GM19452 (cell line): ENCODE measurements around the gene TBC1D25.
"Not testable (repeated sequence)": the region's sequence is repeated elsewhere in the genome, so short reads cannot be mapped to it uniquely, and the experiment has no call there.

Experiments
- ATAC-seq: cut with Tn5 transposase; IDR thresholded peaks from one replicate; pipeline ENCODE4 v1.9.1; 2021; ENCODE audit not compliant: unreplicated experiment

Gene TBC1D25

GRCh38 chrX:48515842-48516241 lies 23.7 kb upstream of the TBC1D25 start:
- ATAC-seq = no peak

DNA sequence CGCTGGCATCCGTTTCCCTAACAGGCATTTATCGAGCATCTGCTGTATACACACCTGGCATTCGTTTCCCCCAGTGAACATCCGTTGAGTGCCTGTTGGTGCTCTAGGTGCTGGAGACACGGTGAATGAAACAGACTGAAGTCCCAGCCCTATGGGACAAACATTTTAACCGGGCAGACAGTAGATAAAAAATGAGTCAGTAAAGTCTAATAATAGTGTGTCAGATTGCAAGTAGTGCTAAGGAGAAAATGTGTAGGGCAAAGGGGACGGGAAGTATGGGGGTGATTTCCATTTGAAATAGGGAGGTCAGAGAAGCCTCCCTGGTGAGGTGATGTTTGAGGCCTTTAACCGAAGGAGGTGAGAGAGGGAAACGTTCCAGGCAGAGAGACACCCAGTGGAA lies 23.2 kb upstream of the TBC1D25 start:
- no peak for ATAC-seq

- no peak for ATAC-seq
Measured at GRCh38 chrX:48516987-48517386, 22.5 kb upstream of the TBC1D25 start.

DNA sequence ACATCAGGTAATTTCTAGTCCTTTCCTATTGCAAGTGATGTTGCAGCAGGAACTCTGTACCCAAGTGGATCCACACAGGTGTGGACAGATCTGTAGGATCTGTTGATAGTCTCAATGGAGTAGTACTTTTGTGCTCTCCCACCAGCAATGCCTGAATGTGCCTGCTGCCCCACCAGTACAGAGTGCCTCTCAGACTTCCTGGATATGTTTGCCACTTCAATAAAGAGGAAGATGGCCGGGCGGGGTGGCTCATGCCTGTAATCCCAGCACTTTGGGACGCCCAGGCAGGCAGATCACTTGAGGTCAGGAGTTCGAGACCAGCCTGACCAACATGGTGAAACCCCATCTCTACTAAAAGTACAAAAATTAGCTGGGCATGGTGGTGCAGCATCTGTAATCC lies 20.0 kb upstream of the TBC1D25 start:
- ATAC-seq = not testable (repeated sequence)

DNA sequence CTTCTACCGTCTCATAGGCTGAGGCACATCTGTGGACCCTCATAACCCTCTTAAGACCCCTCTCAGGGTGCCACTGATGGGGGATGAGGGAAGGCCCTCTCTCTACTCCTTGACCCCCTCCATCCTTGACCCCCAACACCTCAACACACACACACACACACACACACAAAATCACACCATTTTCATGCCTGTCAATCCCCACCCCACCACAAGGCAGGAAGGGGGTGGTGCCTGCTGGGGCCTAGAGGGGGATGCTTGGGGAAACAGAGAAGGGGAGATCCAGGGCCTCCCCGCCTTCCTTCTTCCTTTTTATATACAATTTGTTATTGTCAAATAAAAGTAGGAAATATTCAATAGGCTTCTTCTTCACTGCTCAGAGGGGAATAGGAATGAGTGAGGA lies 19.1 kb upstream of the TBC1D25 start:
- ATAC-seq = no peak

GRCh38 chrX:48520976-48521352 lies 18.6 kb upstream of the TBC1D25 start:
- no peak for ATAC-seq

GRCh38 chrX:48521353-48522243 lies 17.9 kb upstream of the TBC1D25 start, which contains the start of gene EBP:
Gene EBP (plus strand): TSS chrX:48521808. CDS start chrX:48523772, 1,964 bp downstream.
- peak; percentile 97 for ATAC-seq

GRCh38 chrX:48522291-48522690 lies 17.2 kb upstream of the TBC1D25 start:
- ATAC-seq = no peak

DNA sequence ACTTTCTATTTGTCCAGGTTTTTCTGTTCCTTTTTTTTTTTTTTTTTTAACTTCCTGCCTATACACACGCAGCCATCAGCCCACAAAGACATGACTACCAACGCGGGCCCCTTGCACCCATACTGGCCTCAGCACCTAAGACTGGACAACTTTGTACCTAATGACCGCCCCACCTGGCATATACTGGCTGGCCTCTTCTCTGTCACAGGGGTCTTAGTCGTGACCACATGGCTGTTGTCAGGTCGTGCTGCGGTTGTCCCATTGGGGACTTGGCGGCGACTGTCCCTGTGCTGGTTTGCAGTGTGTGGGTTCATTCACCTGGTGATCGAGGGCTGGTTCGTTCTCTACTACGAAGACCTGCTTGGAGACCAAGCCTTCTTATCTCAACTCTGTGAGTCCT lies 15.8 kb upstream of the TBC1D25 start:
- ATAC-seq = no peak

- ATAC-seq = not testable (repeated sequence)
Measured at GRCh38 chrX:48525853-48526252, 13.7 kb upstream of the TBC1D25 start.

GRCh38 chrX:48530736-48531135 lies 8.8 kb upstream of the TBC1D25 start:
- ATAC-seq = no peak

GRCh38 chrX:48531358-48531959 lies 8.1 kb upstream of the TBC1D25 start:
- ATAC-seq = no peak

DNA sequence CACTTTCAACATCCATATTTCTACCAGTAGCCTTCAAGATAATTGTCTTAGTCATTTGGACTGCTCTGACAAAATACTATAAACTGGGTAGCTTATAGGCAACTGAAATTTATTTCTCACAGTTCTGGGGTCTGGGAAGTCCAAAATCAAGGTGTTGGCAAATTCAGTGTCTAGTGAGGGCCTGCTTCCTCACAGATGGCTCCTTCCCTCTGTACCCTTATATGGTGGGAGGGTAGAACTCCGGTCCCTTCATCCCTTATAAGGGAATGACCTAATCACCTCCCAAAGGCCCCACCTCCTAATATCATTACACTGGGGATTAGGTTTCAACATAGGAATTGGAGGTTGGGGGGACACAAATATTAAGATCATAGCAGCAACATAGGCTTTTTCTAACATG lies 7.4 kb upstream of the TBC1D25 start:
- ATAC-seq = no peak

GRCh38 chrX:48533165-48533564 lies 6.3 kb upstream of the TBC1D25 start:
- ATAC-seq = no peak

GRCh38 chrX:48538641-48539344 lies 721 bp upstream of the TBC1D25 start:
- no peak for ATAC-seq

DNA sequence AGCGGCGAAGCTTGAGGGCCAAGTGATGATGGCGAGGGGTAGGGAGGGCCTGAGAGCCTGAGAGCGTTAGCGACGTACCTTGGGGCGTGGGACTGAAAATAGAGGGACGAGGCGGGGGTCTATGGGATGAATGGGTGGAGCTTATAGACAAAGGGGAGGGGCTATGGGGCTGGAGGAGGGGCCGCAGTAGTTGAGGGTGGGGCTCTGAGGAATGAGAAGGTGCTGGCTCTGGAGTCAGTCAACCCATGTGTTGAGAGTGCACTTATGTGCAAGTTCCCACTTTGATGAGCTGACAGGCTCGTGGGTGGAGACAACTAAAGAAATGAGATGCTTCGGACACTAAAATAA lies 488 bp downstream of the TBC1D25 start:
- ATAC-seq = peak; percentile 26

DNA sequence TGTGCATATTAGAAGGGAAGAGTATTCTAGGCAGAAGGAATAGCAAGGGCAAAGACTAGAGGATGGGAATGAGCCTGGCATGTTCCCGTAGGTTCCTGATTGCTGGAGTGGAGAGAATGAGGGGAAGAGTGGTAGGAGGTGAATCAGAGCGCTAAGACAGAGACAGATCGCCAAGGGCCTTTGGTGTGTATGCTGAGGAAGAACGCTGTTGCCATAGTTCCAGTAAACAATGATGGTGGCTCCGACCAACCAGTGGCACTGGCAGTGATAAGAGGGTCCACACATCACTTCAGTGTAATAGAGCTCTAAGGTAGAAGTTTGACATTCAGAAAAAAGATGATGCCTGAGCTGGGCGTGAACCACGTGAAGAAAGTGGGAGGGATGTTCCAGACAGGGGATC lies 966 bp downstream of the TBC1D25 start:
- no peak for ATAC-seq

- no peak for ATAC-seq
Measured at GRCh38 chrX:48541140-48541814, 1.8 kb downstream of the TBC1D25 start.

DNA sequence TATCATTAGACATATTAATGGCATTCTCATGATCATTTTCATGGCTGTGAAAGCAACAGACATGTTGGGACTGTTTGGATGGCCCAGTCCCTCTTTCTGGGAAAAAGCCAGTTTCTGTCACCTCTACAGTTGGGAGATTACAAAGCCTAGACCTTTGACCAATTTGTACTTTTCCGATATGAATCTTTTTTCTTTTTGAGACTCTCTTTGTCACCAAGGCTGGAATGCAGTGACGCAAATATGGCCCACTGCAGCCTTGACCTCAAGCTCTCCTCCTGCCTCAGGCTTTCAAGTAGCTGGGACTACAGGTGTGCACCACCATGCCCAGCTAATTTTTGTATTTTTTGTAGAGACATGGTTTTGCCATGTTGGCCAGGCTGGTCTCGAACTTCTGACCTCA lies 9.4 kb downstream of the TBC1D25 start:
- ATAC-seq = no peak

DNA sequence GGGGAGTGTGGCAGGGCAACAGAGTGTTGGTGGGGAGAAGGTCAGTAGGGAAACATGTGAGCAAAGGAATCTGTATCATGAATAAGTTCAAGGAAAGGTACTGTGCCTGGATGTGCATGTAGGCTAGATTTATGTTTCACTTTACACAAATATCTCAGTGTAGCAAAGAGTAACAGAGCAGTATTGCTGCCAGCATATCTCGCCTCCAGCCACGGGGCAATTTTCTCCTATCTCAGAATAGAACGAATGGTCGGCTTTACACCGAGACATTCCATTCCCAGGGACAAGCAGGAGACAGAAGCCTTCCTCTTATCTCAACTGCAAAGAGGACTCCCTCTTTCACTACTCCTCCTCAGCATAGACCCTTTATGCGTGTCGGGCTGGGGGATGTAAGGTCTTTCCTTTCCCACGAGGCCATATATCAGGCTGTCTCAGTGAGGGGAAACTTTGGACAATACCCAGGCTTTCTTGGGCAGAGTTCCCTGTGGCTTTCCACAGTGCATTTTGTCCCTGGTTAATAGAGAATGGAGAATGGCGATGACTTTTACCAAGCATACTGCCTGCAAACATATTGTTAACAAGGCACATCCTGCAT lies 16.3 kb downstream of the TBC1D25 start:
- ATAC-seq = not testable (repeated sequence)

- no peak for ATAC-seq
Measured at GRCh38 chrX:48558271-48558670, 18.8 kb downstream of the TBC1D25 start.
